BLaER1 treated with 17β-estradiol and CSF1 and Interleukin-3, amounts not matched to agents 10 nM and 100 nM (cell line): ENCODE measurements around the gene HOXC11.
A peak's percentile ranks its signal among the peaks of the same experiment; 100 is the strongest.

Experiments
- H3K27ac ChIP-seq, 11 experiments: shearing (Covaris generic); formaldehyde crosslinking; 2 replicates each; pipeline ENCODE4 v1.8.1; 2022
- H3K27me3 ChIP-seq, 11 experiments: shearing (Covaris generic); formaldehyde crosslinking; 2 replicates each; pipeline ENCODE4 v1.8.1; 2022
- H3K36me3 ChIP-seq, 11 experiments: shearing (Covaris generic); formaldehyde crosslinking; 2 replicates each; pipeline ENCODE4 v1.8.1; 2022
- H3K4me1 ChIP-seq, 10 experiments: shearing (Covaris generic); formaldehyde crosslinking; 2 replicates each; pipeline ENCODE4 v1.8.1; 2022
- H3K4me2 ChIP-seq, 11 experiments: shearing (Covaris generic); formaldehyde crosslinking; 2 replicates each; pipeline ENCODE4 v1.8.1; 2022
- H3K4me3 ChIP-seq, 10 experiments: shearing (Covaris generic); formaldehyde crosslinking; 2 replicates each; pipeline ENCODE4 v1.8.1; 2022
- H3K9ac ChIP-seq, 11 experiments: shearing (Covaris generic); formaldehyde crosslinking; 2 replicates each; pipeline ENCODE4 v1.8.1; 2022
- H3K9me3 ChIP-seq, 11 experiments: shearing (Covaris generic); formaldehyde crosslinking; replicated peaks in 1 of 11; 2 replicates each; pipeline ENCODE4 v1.8.1; 2022
- H4K20me1 ChIP-seq, 11 experiments: shearing (Covaris generic); formaldehyde crosslinking; 2 replicates each; pipeline ENCODE4 v1.8.1; 2022
- Cebpa-rat ChIP-seq, 11 experiments: shearing (Covaris generic); IDR thresholded peaks; 2 replicates each; pipeline ENCODE4 v1.8.1; 2022

HOXC11 gene

GRCh38 chr12:53983568-53983949 lies 10.6 kb downstream of the HOXC11 start:
- H4K20me1 ChIP-seq: peaks cover 0 to 90% (median 78%) of the 10 kb centered on the region in 11 experiments; a peak in 17 of 22 replicates
- H3K4me2 ChIP-seq: peak overlapping the region in 3 of 11 experiments; percentile 15 to 45 (median 24); a peak in 4 of 22 replicates
- TF ChIP-seq Cebpa-rat (IDR thresholded peaks at IDR 0.05): no peak
- peaks cover 99 to 100% (median 100%) of the 10 kb centered on the region in 11 experiments for H3K27me3 ChIP-seq
- no peak overlapping the region for H3K27ac ChIP-seq
- peaks cover 6 to 73% (median 27%) of the 10 kb centered on the region in 11 experiments; a peak in 20 of 22 replicates for H3K9me3 ChIP-seq
- H3K36me3 ChIP-seq: no peaks in the 10 kb centered on the region
- no peak overlapping the region for H3K9ac ChIP-seq
- H3K4me1 ChIP-seq: peaks cover 0 to 9% (median 0%) of the 10 kb centered on the region in 10 experiments; a peak in 3 of 20 replicates
- H3K4me3 ChIP-seq: peak overlapping the region in 4 of 10 experiments; percentile 1 to 34 (median 12); a peak in 2 of 20 replicates

GRCh38 chr12:53983950-53984572 lies 11.1 kb downstream of the HOXC11 start:
- no peaks in the 10 kb centered on the region for H3K36me3 ChIP-seq
- peaks cover 6 to 68% (median 27%) of the 10 kb centered on the region in 11 experiments; a peak in 20 of 22 replicates for H3K9me3 ChIP-seq
- H3K4me3 ChIP-seq: peak overlapping the region in 3 of 10 experiments; percentile 1 to 34 (median 13); a peak in 2 of 20 replicates
- peak overlapping the region in 3 of 11 experiments; percentile 15 to 45 (median 24); a peak in 4 of 22 replicates for H3K4me2 ChIP-seq
- H3K4me1 ChIP-seq: peaks cover 0 to 12% (median 0%) of the 10 kb centered on the region in 10 experiments; a peak in 4 of 20 replicates
- H3K9ac ChIP-seq: no peak overlapping the region
- no peak for TF ChIP-seq Cebpa-rat (IDR thresholded peaks at IDR 0.05)
- H3K27ac ChIP-seq: no peak overlapping the region
- peaks cover 0 to 93% (median 83%) of the 10 kb centered on the region in 11 experiments; a peak in 17 of 22 replicates for H4K20me1 ChIP-seq
- peaks cover 99 to 100% (median 100%) of the 10 kb centered on the region in 11 experiments for H3K27me3 ChIP-seq

GRCh38 chr12:53984901-53985691 lies 12.2 kb downstream of the HOXC11 start, which contains the start of gene HOXC10:
HOXC10 (plus strand) TSS chr12:53985146; CDS start chr12:53985260, 114 bp downstream.
- Histone ChIP-seq H3K9ac (no peak within 1 kb of the TSS), H3K4me3 (peak within 1 kb of the TSS in 3 of 10 experiments; percentile 1 to 34 (median 13); a peak in 2 of 20 replicates), H4K20me1 (peaks cover 0 to 91% (median 86%) of the 10 kb centered on the region in 11 experiments; a peak in 17 of 22 replicates), H3K4me2 (peak within 1 kb of the TSS in 3 of 11 experiments; percentile 15 to 45 (median 24); a peak in 4 of 22 replicates), H3K27me3 (peaks cover 99 to 100% (median 100%) of the 10 kb centered on the region in 11 experiments), H3K4me1 (peaks cover 0 to 17% (median 0%) of the 10 kb centered on the region in 10 experiments; a peak in 4 of 20 replicates), H3K9me3 (peaks cover 6 to 58% (median 26%) of the 10 kb centered on the region in 11 experiments; a peak in 20 of 22 replicates), H3K27ac (no peak within 1 kb of the TSS), H3K36me3 (no peaks in the 10 kb centered on the region)
- TF ChIP-seq Cebpa-rat (IDR thresholded peaks at IDR 0.05): no peak

- no peaks in the 10 kb centered on the region for H3K36me3 ChIP-seq
- no peak overlapping the region for H3K4me3 ChIP-seq
- H3K27me3 ChIP-seq: peaks cover 99 to 100% (median 100%) of the 10 kb centered on the region in 11 experiments
- H3K27ac ChIP-seq: no peak overlapping the region
- peaks cover 6 to 56% (median 26%) of the 10 kb centered on the region in 11 experiments; a peak in 20 of 22 replicates for H3K9me3 ChIP-seq
- no peak for TF ChIP-seq Cebpa-rat (IDR thresholded peaks at IDR 0.05)
- H4K20me1 ChIP-seq: peaks cover 0 to 91% (median 86%) of the 10 kb centered on the region in 11 experiments; a peak in 17 of 22 replicates
- no peak overlapping the region for H3K4me2 ChIP-seq
- H3K9ac ChIP-seq: no peak overlapping the region
- H3K4me1 ChIP-seq: peaks cover 0 to 17% (median 0%) of the 10 kb centered on the region in 10 experiments; a peak in 4 of 20 replicates
These were observed 12.7 kb downstream of the HOXC11 start for GRCh38 chr12:53985692-53985993.

- Histone ChIP-seq H3K27ac (no peak overlapping the region), H4K20me1 (peaks cover 0 to 91% (median 86%) of the 10 kb centered on the region in 11 experiments; a peak in 17 of 22 replicates), H3K4me3 (no peak overlapping the region), H3K9ac (no peak overlapping the region), H3K4me2 (no peak overlapping the region), H3K27me3 (peaks cover 99 to 100% (median 100%) of the 10 kb centered on the region in 11 experiments), H3K9me3 (peaks cover 6 to 56% (median 26%) of the 10 kb centered on the region in 11 experiments; a peak in 20 of 22 replicates), H3K36me3 (no peaks in the 10 kb centered on the region), H3K4me1 (peaks cover 0 to 17% (median 0%) of the 10 kb centered on the region in 10 experiments; a peak in 4 of 20 replicates)
- no peak for TF ChIP-seq Cebpa-rat (IDR thresholded peaks at IDR 0.05)
These were observed 13.2 kb downstream of the HOXC11 start for GRCh38 chr12:53985994-53986685.

- peaks cover 0 to 17% (median 0%) of the 10 kb centered on the region in 10 experiments; a peak in 4 of 20 replicates for H3K4me1 ChIP-seq
- no peaks in the 10 kb centered on the region for H3K36me3 ChIP-seq
- no peak overlapping the region for H3K4me3 ChIP-seq
- TF ChIP-seq Cebpa-rat (IDR thresholded peaks at IDR 0.05): no peak
- H4K20me1 ChIP-seq: peaks cover 0 to 91% (median 87%) of the 10 kb centered on the region in 11 experiments; a peak in 17 of 22 replicates
- H3K27me3 ChIP-seq: peaks cover 99 to 100% (median 100%) of the 10 kb centered on the region in 11 experiments
- no peak overlapping the region for H3K9ac ChIP-seq
- no peak overlapping the region for H3K27ac ChIP-seq
- peaks cover 6 to 51% (median 26%) of the 10 kb centered on the region in 11 experiments; a peak in 20 of 22 replicates for H3K9me3 ChIP-seq
- no peak overlapping the region for H3K4me2 ChIP-seq
These were observed 14.0 kb downstream of the HOXC11 start for GRCh38 chr12:53986686-53987483.

DNA sequence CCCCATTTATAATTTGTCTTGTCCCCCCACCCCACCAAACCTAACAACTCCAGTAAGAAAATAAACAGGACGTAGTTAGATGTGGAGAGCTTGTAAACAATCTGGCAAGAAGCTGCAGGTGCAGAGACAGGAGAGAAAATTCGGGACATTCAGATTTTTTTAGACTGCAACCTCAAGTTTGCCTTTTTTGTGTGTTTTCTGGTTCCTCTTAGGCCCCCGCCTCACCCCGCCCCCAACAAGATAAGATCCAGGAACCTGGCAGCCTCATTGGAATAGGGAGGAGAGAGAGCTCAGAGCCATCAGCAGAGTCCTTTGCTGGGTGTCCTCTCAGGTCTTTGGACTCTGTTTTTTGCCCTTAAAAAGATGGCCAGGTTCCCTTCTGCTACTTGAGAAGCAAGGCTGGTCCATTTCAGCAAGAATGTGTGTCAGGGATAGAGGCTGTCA lies 14.9 kb downstream of the HOXC11 start:
- peaks cover 0 to 17% (median 0%) of the 10 kb centered on the region in 10 experiments; a peak in 4 of 20 replicates for H3K4me1 ChIP-seq

More for the DNA sequence above, 14.9 kb downstream of the HOXC11 start:
- no peak for TF ChIP-seq Cebpa-rat (IDR thresholded peaks at IDR 0.05)
- Histone ChIP-seq H3K27me3 (peaks cover 99 to 100% (median 100%) of the 10 kb centered on the region in 11 experiments), H3K27ac (no peak overlapping the region), H3K4me2 (no peak overlapping the region), H3K4me3 (no peak overlapping the region), H3K9ac (no peak overlapping the region), H3K9me3 (peaks cover 6 to 42% (median 24%) of the 10 kb centered on the region in 11 experiments; a peak in 20 of 22 replicates), H3K36me3 (no peaks in the 10 kb centered on the region), H4K20me1 (peaks cover 0 to 89% (median 84%) of the 10 kb centered on the region in 11 experiments; a peak in 17 of 22 replicates)
